ENCODE data around the gene IPO9. TPM values are rescaled to one million over a fixed set of nuclear protein-coding genes. Genes with fewer than 3 reads are reported as not detected.
A peak's percentile ranks its signal among the peaks of the same experiment; 100 is the strongest.

IPO9 gene
- total and polyA plus RNA-seq, 10 of the 15 experiments (the other 5 are each of a cell fraction or from before 2014, with no cell fraction given), result 19.1 to 77.3 (median 34.1) TPM

DNA sequence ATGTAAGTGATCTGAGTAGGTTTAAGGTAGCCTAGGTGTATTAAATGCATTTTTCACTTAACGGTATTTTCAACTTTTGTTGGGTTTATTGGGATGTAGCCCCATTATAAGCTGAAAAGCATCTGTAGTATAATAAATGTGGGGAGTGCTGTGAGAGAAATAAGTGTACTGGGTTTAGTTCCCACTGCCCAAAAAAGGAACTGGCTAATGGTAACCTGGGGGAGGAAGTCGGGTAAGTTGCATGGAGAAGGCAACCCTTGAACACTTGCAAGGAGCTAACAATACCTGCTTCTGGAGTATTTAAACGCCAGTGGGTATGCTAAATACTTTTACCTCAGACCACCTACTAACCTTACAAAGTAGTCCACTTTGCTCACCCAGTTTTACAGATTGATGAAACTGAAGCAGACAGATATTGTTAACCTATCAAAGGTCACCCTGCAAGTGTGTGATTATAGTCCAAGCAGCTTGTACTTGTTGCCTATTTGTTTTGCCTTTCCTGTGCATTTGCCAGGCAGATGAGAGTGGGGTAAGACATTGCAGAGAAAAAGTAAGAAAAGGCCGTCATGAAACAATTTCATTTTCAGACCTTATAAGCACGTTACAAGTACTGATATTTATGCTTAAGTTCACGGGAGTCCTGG is 52.1 kb downstream of the IPO9 start:
- Histone ChIP-seq H3K79me2 (ENCODE audit: control insufficient read depth, insufficient read depth, low read length) (no peaks in the 10 kb centered on the region), H3K27ac (ENCODE audit: control insufficient read depth, insufficient read depth) (no peak overlapping the region), H3K4me2 (ENCODE audit: control insufficient read depth, insufficient read depth) (no peak overlapping the region), H3K4me1 (ENCODE audit: control insufficient read depth, insufficient read depth, low read length) (peaks cover 5% of the 10 kb centered on the region; the same call in 1 of the 2 replicates), H3K9ac (ENCODE audit: control insufficient read depth, insufficient read depth, low read length) (no peak overlapping the region), H3K4me3 (no peak overlapping the region), H3K36me3 (ENCODE audit: control insufficient read depth in 2 of 2, insufficient read depth in 2 of 2, low read length in 1 of 2) (peaks cover under 1 to 4% of the 10 kb centered on the region in 2 experiments; a peak in 2 of 4 replicates), H3K27me3 (replicated peaks in 1 of 2; ENCODE audit: control insufficient read depth in 2 of 2, insufficient read depth in 2 of 2, low read length in 1 of 2) (no peaks in the 10 kb centered on the region), H3K9me3 (replicated peaks; ENCODE audit: control insufficient read depth, insufficient read depth, low read length) (no peaks in the 10 kb centered on the region), H2AFZ (ENCODE audit: control insufficient read depth, low read depth, low read length) (no peak overlapping the region), H4K20me1 (ENCODE audit: control insufficient read depth, insufficient read depth) (no peaks in the 10 kb centered on the region)
- ATAC-seq (no peak), DNase-seq (ENCODE audit: low read depth, low spot score) (no peak), FAIRE-seq (no peak)
- intact Hi-C loops (cut with micrococcal nuclease; ENCODE audit: unreplicated experiment), result no loop called here
- in situ Hi-C loops (cut with MboI), result no loop called here
- ChIA-PET RAD21 (ENCODE audit: unreplicated experiment) (interaction anchor here (1.0 to 1.4 kb wide), 4 partner anchors 15 to 119 kb away, joined by 3 read pairs; no protein-coding TSS in a partner anchor), CTCF (interaction anchor here (0.7 to 9.1 kb wide), 13 partner anchors 11 to 274 kb away, joined by 3 to 99 read pairs (median 4); no protein-coding TSS in a partner anchor), SMC1A (ENCODE audit: uncharacterized antibody, unreplicated experiment) (interaction anchor here (1.4 to 2.1 kb wide), 5 partner anchors 15 to 237 kb away, joined by 3 to 9 read pairs (median 5); no protein-coding TSS in a partner anchor), POLR2A (interaction anchor here (0.5 kb wide), 1 partner anchor 112 kb away, joined by 5 read pairs; no protein-coding TSS in a partner anchor)
- no TSS peak for BruUV-seq (replicated peaks)
- WGBS (ENCODE audit: insufficient coverage, insufficient replicate concordance, low lambda C conversion rate, missing lambda C conversion rate), result 43% methylated on average over 6 of the region's 6 CpGs
- TF ChIP-seq POLR2A (IDR thresholded peaks at IDR 0.05; ENCODE audit: low read depth, low read length) (0 out of 2 replicates have a peak, but pooled peaks have one; percentile 0), POU2F2 (IDR thresholded peaks at IDR 0.05; ENCODE audit: borderline replicate concordance, low read depth, low read length) (no peak), SMAD5 (IDR thresholded peaks at IDR 0.05; ENCODE audit: low read depth) (0 out of 2 replicates have a peak, but pooled peaks have one; percentile 18)

DNA sequence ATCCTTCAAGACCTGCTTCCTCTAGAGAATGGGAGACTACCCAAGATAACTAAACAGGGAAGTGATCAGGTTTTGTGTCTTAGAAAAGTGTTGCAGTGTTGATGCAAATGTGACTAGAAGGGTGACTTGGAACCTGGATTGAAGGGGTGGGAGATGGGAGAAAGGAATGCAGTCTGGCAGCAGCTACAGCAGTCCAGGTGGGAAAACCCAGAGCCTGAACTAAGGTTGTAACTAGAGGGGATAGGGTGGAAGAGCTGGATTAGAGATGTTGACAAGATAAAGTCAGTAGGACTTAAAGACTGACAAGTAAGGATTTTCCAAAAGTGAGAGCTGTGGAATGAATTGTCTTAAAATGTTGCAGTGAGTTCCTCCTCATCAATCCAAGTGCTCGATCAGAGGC is 52.7 kb downstream of the IPO9 start:
- peaks cover 5% of the 10 kb centered on the region; the same call in 1 of the 2 replicates for H3K4me1 ChIP-seq (ENCODE audit: control insufficient read depth, insufficient read depth, low read length)
- FAIRE-seq (no peak), ATAC-seq (no peak), DNase-seq (ENCODE audit: low read depth, low spot score) (no peak)
- RAD21 ChIA-PET (ENCODE audit: unreplicated experiment), result interaction anchor here (1.1 to 1.4 kb wide), 2 partner anchors 14 to 17 kb away, joined by 3 read pairs; no protein-coding TSS in a partner anchor
- POLR2A ChIA-PET, result interaction anchor here (0.5 to 1.3 kb wide), 2 partner anchors 45 to 112 kb away, joined by 3 to 5 read pairs; no protein-coding TSS in a partner anchor
- SMC1A ChIA-PET (ENCODE audit: uncharacterized antibody, unreplicated experiment), result interaction anchor here (1.4 to 2.1 kb wide), 4 partner anchors 14 to 233 kb away, joined by 3 to 9 read pairs (median 5); no protein-coding TSS in a partner anchor
- H3K4me2 ChIP-seq (ENCODE audit: control insufficient read depth, insufficient read depth), result no peak overlapping the region
- no peak overlapping the region for H3K4me3 ChIP-seq
- H3K79me2 ChIP-seq (ENCODE audit: control insufficient read depth, insufficient read depth, low read length), result no peaks in the 10 kb centered on the region
- TF ChIP-seq SMAD5 (IDR thresholded peaks at IDR 0.05; ENCODE audit: low read depth) (0 out of 2 replicates have a peak, but pooled peaks have one; percentile 3), SIX5 (IDR thresholded peaks at IDR 0.05; ENCODE audit: low read depth, low read length, severe bottlenecking) (no peak)
- H3K27me3 ChIP-seq (replicated peaks in 1 of 2; ENCODE audit: control insufficient read depth in 2 of 2, insufficient read depth in 2 of 2, low read length in 1 of 2), result no peaks in the 10 kb centered on the region
- no peaks in the 10 kb centered on the region for H4K20me1 ChIP-seq (ENCODE audit: control insufficient read depth, insufficient read depth)
- H2AFZ ChIP-seq (ENCODE audit: control insufficient read depth, low read depth, low read length), result no peak overlapping the region
- H3K27ac ChIP-seq (ENCODE audit: control insufficient read depth, insufficient read depth), result no peak overlapping the region
- no peaks in the 10 kb centered on the region; a peak in 1 of 4 replicates for H3K36me3 ChIP-seq (ENCODE audit: control insufficient read depth in 2 of 2, insufficient read depth in 2 of 2, low read length in 1 of 2)
- no peak overlapping the region for H3K9ac ChIP-seq (ENCODE audit: control insufficient read depth, insufficient read depth, low read length)
- BruUV-seq (replicated peaks), result no TSS peak
- no peaks in the 10 kb centered on the region for H3K9me3 ChIP-seq (replicated peaks; ENCODE audit: control insufficient read depth, insufficient read depth, low read length)
- 0% methylated on average over 1 of the region's 1 CpG for WGBS (ENCODE audit: insufficient coverage, insufficient replicate concordance, low lambda C conversion rate, missing lambda C conversion rate)
- intact Hi-C loops (cut with micrococcal nuclease; ENCODE audit: unreplicated experiment) (no loop called here), in situ Hi-C loops (cut with MboI) (no loop called here)
- CTCF ChIA-PET, result interaction anchor here (1.1 to 9.1 kb wide), 8 partner anchors 12 to 274 kb away, joined by 3 to 99 read pairs (median 4); no protein-coding TSS in a partner anchor

All from GM12878 (cell line).